Measurements from ENCODE around the gene OTOP2. TPM values are rescaled to one million over a fixed set of nuclear protein-coding genes. Genes with fewer than 3 reads are reported as not detected.

OTOP2 gene
- total RNA-seq, 1 donor from 2014 or later, result not detected

- Mint-ChIP-seq H3K36me3 (ENCODE audit: unreplicated experiment) (no peaks in the 10 kb centered on the region), H3K4me3 (ENCODE audit: unreplicated experiment) (no peak overlapping the region), H3K27me3 (ENCODE audit: unreplicated experiment) (peaks cover 16% of the 10 kb centered on the region), H3K4me1 (ENCODE audit: unreplicated experiment) (no peaks in the 10 kb centered on the region), H3K27ac (ENCODE audit: unreplicated experiment) (no peak overlapping the region), H3K9me3 (ENCODE audit: unreplicated experiment) (no peaks in the 10 kb centered on the region)
- TF ChIP-seq CTCF (IDR thresholded peaks at IDR 0.05), result no peak
- DNase-seq (ENCODE audit: extremely low spot score, unreplicated experiment), result no peak
Measured at GRCh38 chr17:74950207-74950606, 26.1 kb downstream of the OTOP2 start.

- DNase-seq (ENCODE audit: extremely low spot score, unreplicated experiment), result no peak
- peaks cover 9% of the 10 kb centered on the region for H3K27me3 Mint-ChIP-seq (ENCODE audit: unreplicated experiment)
- H3K4me1 Mint-ChIP-seq (ENCODE audit: unreplicated experiment), result no peaks in the 10 kb centered on the region
- no peak for TF ChIP-seq CTCF (IDR thresholded peaks at IDR 0.05)
- no peak overlapping the region for H3K27ac Mint-ChIP-seq (ENCODE audit: unreplicated experiment)
- H3K36me3 Mint-ChIP-seq (ENCODE audit: unreplicated experiment), result no peaks in the 10 kb centered on the region
- no peaks in the 10 kb centered on the region for H3K9me3 Mint-ChIP-seq (ENCODE audit: unreplicated experiment)
- no peak overlapping the region for H3K4me3 Mint-ChIP-seq (ENCODE audit: unreplicated experiment)
Measured at GRCh38 chr17:74951065-74951464, 27.0 kb downstream of the OTOP2 start.

- H3K36me3 Mint-ChIP-seq (ENCODE audit: unreplicated experiment), result no peaks in the 10 kb centered on the region
- H3K9me3 Mint-ChIP-seq (ENCODE audit: unreplicated experiment), result no peaks in the 10 kb centered on the region
- peaks cover 9% of the 10 kb centered on the region for H3K27me3 Mint-ChIP-seq (ENCODE audit: unreplicated experiment)
- no peaks in the 10 kb centered on the region for H3K4me1 Mint-ChIP-seq (ENCODE audit: unreplicated experiment)
- TF ChIP-seq CTCF (IDR thresholded peaks at IDR 0.05), result no peak
- no peak for DNase-seq (ENCODE audit: extremely low spot score, unreplicated experiment)
- H3K4me3 Mint-ChIP-seq (ENCODE audit: unreplicated experiment), result no peak overlapping the region
- H3K27ac Mint-ChIP-seq (ENCODE audit: unreplicated experiment), result no peak overlapping the region
Measured at GRCh38 chr17:74951680-74952421, 27.8 kb downstream of the OTOP2 start.

GRCh38 chr17:74952431-74953133 is 28.5 kb downstream of the OTOP2 start:
- no peak for TF ChIP-seq CTCF (IDR thresholded peaks at IDR 0.05)
- Mint-ChIP-seq H3K4me1 (ENCODE audit: unreplicated experiment) (no peaks in the 10 kb centered on the region), H3K4me3 (ENCODE audit: unreplicated experiment) (no peak overlapping the region), H3K36me3 (ENCODE audit: unreplicated experiment) (no peaks in the 10 kb centered on the region), H3K27ac (ENCODE audit: unreplicated experiment) (no peak overlapping the region), H3K9me3 (ENCODE audit: unreplicated experiment) (no peaks in the 10 kb centered on the region), H3K27me3 (ENCODE audit: unreplicated experiment) (peaks cover 8% of the 10 kb centered on the region)
- DNase-seq (ENCODE audit: extremely low spot score, unreplicated experiment), result no peak

DNA sequence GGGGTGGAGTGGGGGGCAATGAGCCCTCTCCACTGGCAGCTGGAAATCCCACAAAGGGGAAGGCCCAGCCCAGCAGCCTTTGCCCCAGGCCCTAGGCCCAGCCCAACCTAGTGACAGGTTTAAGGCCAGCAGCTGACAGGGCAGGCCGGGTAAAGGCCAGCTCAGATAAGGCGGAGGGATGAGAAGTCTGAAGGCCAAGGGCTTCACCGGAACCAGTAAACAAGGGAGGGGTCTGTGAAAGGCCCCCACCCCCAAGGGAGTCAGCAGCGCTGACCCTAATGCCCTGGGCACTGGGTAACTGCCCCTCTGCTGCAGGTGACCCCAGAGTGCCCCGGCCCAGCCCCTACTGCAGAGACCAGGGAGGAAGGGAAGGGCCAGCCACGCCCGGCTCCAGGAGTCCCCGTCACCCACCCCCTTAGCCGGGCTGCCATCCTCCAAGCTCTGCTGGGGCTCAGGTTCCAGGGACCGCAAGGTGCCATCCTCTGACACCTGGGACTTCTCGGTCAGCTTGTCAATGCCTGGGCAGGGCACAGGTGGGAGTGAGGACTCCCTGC is 29.1 kb downstream of the OTOP2 start:
- Mint-ChIP-seq H3K36me3 (ENCODE audit: unreplicated experiment) (no peaks in the 10 kb centered on the region), H3K27ac (ENCODE audit: unreplicated experiment) (no peak overlapping the region), H3K4me3 (ENCODE audit: unreplicated experiment) (no peak overlapping the region), H3K4me1 (ENCODE audit: unreplicated experiment) (no peaks in the 10 kb centered on the region), H3K27me3 (ENCODE audit: unreplicated experiment) (peaks cover 4% of the 10 kb centered on the region), H3K9me3 (ENCODE audit: unreplicated experiment) (no peaks in the 10 kb centered on the region)
- DNase-seq (ENCODE audit: extremely low spot score, unreplicated experiment), result no peak
- TF ChIP-seq CTCF (IDR thresholded peaks at IDR 0.05), result no peak
